CD4-positive, CD25-positive, alpha-beta regulatory T cell (primary cell): Measurements from ENCODE around the gene C15orf39. TPM values are rescaled to one million over a fixed set of nuclear protein-coding genes. Genes with fewer than 3 reads are reported as not detected.
"Not testable (repeated sequence)": the region's sequence is repeated elsewhere in the genome, so short reads cannot be mapped to it uniquely, and the experiment has no call there.

Experiments
- ATAC-seq, 2 donors: fragments of 150-1000 bp; cut with Tn5 transposase; one replicate each; pipeline ENCODE4 v1.10.0; 2021; ENCODE audit warnings: low read depth in 2 of 2, moderate number of reproducible peaks in 2 of 2, moderate library complexity in 1 of 2
- DNase-seq, 3 donors: peaks; one replicate each; pipeline versions ENCODE4 v3.0.0 to v3.0.0-alpha.2; 2012 to 2022; ENCODE audit warnings: mixed read lengths in 1 of 3
- H3K27ac ChIP-seq: one replicate; pipeline ENCODE4 v1.7.0; 2013; ENCODE audit warnings: mild to moderate bottlenecking, low read length; ENCODE audit not compliant: insufficient read depth, poor library complexity, severe bottlenecking
- H3K27me3 ChIP-seq: one replicate; pipeline ENCODE4 v1.7.0; 2013; ENCODE audit warnings: low read length; ENCODE audit not compliant: control insufficient read depth, insufficient read depth
- H3K36me3 ChIP-seq: one replicate; pipeline ENCODE4 v1.7.0; 2013; ENCODE audit warnings: mild to moderate bottlenecking, low read length, moderate library complexity; ENCODE audit not compliant: control insufficient read depth, insufficient read depth
- H3K4me1 ChIP-seq: 2 replicates; pipeline ENCODE4 v1.7.0; 2013; ENCODE audit warnings: mild to moderate bottlenecking, low read length; ENCODE audit not compliant: insufficient read depth, control insufficient read depth, poor library complexity, severe bottlenecking
- H3K4me3 ChIP-seq: one replicate; pipeline ENCODE4 v1.7.0; 2013; ENCODE audit warnings: low read depth, mild to moderate bottlenecking, low read length, moderate library complexity
- H3K9me3 ChIP-seq, 2 experiments: 1 replicate in 1 of 2; 2 replicates in 1 of 2; pipeline ENCODE4 v1.7.0; 2013; ENCODE audit warnings: low read length in 2 of 2, mild to moderate bottlenecking in 1 of 2, moderate library complexity in 1 of 2; ENCODE audit not compliant: control insufficient read depth in 2 of 2
- H3K27ac Mint-ChIP-seq, 3 donors: one replicate each; pipeline ENCODE4 v1.8.0; 2020 to 2022; ENCODE audit warnings: mild to moderate bottlenecking in 3 of 3, mixed read lengths in 3 of 3, moderate library complexity in 2 of 3
- H3K27me3 Mint-ChIP-seq: one replicate; pipeline ENCODE4 v1.8.0; 2022; ENCODE audit warnings: mild to moderate bottlenecking, mixed read lengths
- H3K36me3 Mint-ChIP-seq: one replicate; pipeline ENCODE4 v1.8.0; 2020; ENCODE audit warnings: mixed read lengths
- H3K4me1 Mint-ChIP-seq, 4 donors: one replicate each; pipeline ENCODE4 v1.8.0; 2020 to 2022; ENCODE audit warnings: mixed read lengths in 4 of 4, mild to moderate bottlenecking in 1 of 4
- H3K4me3 Mint-ChIP-seq, 4 donors: one replicate each; pipeline ENCODE4 v1.8.0; 2020 to 2022; ENCODE audit warnings: mild to moderate bottlenecking in 4 of 4, mixed read lengths in 4 of 4, moderate library complexity in 3 of 4
- H3K9me3 Mint-ChIP-seq, 7 donors: one replicate each; pipeline ENCODE4 v1.8.0; 2020 to 2022; ENCODE audit warnings: mixed read lengths in 7 of 7, mild to moderate bottlenecking in 3 of 7, moderate library complexity in 2 of 7
- polyA plus RNA-seq, 4 donors: library from polyadenylated mRNA; unstranded; fragments of 300-500 nt; fragmentation: Illumina TruSeq; gene quantifications; one replicate each; pipeline ENCODE4 v1.2.3, GENCODE V29; 2021
- total RNA-seq: library from RNA; stranded (reverse); gene quantifications from one replicate; pipeline ENCODE4 v1.2.3, GENCODE V29; 2022

C15orf39 gene
- total and polyA plus RNA-seq, 5 donors from 2014 or later = 1.2 to 19.5 (median 2.1) TPM

GRCh38 chr15:75219507-75219929, 17.8 kb downstream of the C15orf39 start:
- not testable (repeated sequence) for DNase-seq, H3K4me1 ChIP-seq, H3K9me3 Mint-ChIP-seq, H3K36me3 Mint-ChIP-seq, ATAC-seq, H3K9me3 ChIP-seq, H3K4me3 Mint-ChIP-seq, H3K36me3 ChIP-seq, H3K27me3 Mint-ChIP-seq, H3K4me1 Mint-ChIP-seq, H3K4me3 ChIP-seq, H3K27ac ChIP-seq, H3K27me3 ChIP-seq
- H3K27ac Mint-ChIP-seq = peak overlapping the region in 1 of 3 donors; percentile 25

GRCh38 chr15:75223688-75224087, 22.0 kb downstream of the C15orf39 start:
- H3K9me3 ChIP-seq = no peaks in the 10 kb centered on the region
- Mint-ChIP-seq H3K27ac (no peak overlapping the region), H3K4me3 (no peak overlapping the region), H3K27me3 (peaks cover 4% of the 10 kb centered on the region), H3K4me1 (no peaks in the 10 kb centered on the region), H3K9me3 (no peaks in the 10 kb centered on the region), H3K36me3 (no peaks in the 10 kb centered on the region)
- H3K36me3 ChIP-seq = no peaks in the 10 kb centered on the region
- no peak for ATAC-seq
- DNase-seq = no peak
- no peak overlapping the region for H3K27ac ChIP-seq
- H3K4me3 ChIP-seq = no peak overlapping the region
- H3K27me3 ChIP-seq = no peaks in the 10 kb centered on the region
- H3K4me1 ChIP-seq = no peaks in the 10 kb centered on the region

DNA sequence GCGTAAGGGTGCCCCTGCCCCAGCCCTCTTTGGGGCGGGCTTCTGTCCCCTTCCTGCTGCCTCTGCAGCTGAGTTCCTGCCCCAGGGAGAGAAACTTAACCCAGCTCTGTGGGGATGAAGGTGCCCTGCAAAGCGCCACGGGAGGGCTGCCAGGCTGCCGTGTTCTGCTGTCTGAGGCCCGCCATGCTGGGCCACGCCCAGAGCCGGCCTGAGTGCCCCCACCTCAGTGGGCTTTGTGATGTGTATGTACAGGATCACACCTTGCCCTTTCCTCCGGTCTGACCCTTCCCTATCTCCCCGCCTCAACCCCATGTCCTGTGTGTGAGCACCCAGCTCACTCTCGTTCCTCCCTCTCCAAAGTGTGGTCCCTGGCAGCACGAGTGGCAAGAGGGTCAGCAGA, 22.6 kb downstream of the C15orf39 start:
- Mint-ChIP-seq H3K9me3 (no peaks in the 10 kb centered on the region), H3K4me3 (peak overlapping the region in 1 of 4 donors; percentile 76), H3K27ac (peak overlapping the region in 1 of 3 donors; percentile 49), H3K36me3 (no peaks in the 10 kb centered on the region), H3K27me3 (peaks cover 4% of the 10 kb centered on the region), H3K4me1 (no peaks in the 10 kb centered on the region)
- ATAC-seq (no peak), DNase-seq (no peak)
- Histone ChIP-seq H3K4me3 (no peak overlapping the region), H3K36me3 (no peaks in the 10 kb centered on the region), H3K27me3 (no peaks in the 10 kb centered on the region), H3K4me1 (no peaks in the 10 kb centered on the region), H3K27ac (no peak overlapping the region), H3K9me3 (no peaks in the 10 kb centered on the region)

DNA sequence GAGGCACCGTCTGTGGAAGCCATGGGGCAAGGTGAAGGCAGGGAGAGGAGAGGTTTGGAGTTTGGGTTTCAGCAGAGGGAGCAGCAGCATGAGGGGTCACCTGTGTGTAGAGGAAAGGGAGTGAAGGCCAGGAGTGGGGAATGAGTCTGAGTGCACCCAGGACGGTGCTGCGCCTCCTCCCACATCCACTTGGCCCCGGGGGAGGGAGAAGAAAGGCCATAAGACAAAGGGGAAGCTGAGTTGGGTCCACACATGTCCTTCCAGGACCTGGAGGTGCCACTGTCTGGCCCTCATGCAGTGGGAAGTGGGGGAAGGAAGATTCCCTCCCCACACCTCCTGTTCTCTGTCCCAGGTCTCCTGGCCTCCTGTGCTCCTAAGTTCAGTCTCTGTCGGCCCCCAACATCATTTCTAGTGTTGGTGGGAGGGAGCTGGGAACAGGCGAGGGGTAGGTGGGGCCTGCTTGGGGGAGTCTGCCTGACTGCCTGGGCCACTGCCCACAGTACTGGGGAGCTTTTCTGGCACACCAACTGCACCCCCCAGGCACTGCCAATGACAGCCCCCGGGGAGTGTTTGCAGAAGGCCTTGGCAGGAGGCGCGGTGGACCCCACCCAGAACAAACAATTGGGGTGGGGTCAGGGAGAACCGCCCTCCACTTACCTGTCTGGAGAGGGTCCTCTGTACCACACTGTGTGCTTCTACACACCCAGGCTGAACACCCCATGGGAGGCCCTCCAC, 23.6 kb downstream of the C15orf39 start:
- DNase-seq, H3K9me3 Mint-ChIP-seq, H3K4me1 ChIP-seq, H3K4me1 Mint-ChIP-seq, H3K4me3 Mint-ChIP-seq, H3K27ac ChIP-seq, H3K9me3 ChIP-seq, H3K36me3 Mint-ChIP-seq, H3K27me3 ChIP-seq, ATAC-seq, H3K27ac Mint-ChIP-seq, H3K4me3 ChIP-seq, H3K27me3 Mint-ChIP-seq, H3K36me3 ChIP-seq: not testable (repeated sequence)

- no peak overlapping the region for H3K27ac Mint-ChIP-seq
- ATAC-seq = no peak
- no peak for DNase-seq
- H3K27ac ChIP-seq = no peak overlapping the region
- no peaks in the 10 kb centered on the region for H3K9me3 Mint-ChIP-seq
- H3K4me3 ChIP-seq = no peak overlapping the region
- no peaks in the 10 kb centered on the region for H3K9me3 ChIP-seq
- H3K27me3 ChIP-seq = no peaks in the 10 kb centered on the region
- no peaks in the 10 kb centered on the region for H3K36me3 Mint-ChIP-seq
- no peaks in the 10 kb centered on the region for H3K36me3 ChIP-seq
- H3K27me3 Mint-ChIP-seq = peaks cover 4% of the 10 kb centered on the region
- H3K4me1 ChIP-seq = no peaks in the 10 kb centered on the region
- H3K4me3 Mint-ChIP-seq = no peak overlapping the region
- H3K4me1 Mint-ChIP-seq = no peaks in the 10 kb centered on the region
Measured at GRCh38 chr15:75225951-75226732, 24.5 kb downstream of the C15orf39 start.

GRCh38 chr15:75227112-75227511, 25.4 kb downstream of the C15orf39 start:
- not testable (repeated sequence) for ATAC-seq, H3K27me3 Mint-ChIP-seq, H3K36me3 Mint-ChIP-seq, H3K9me3 ChIP-seq, H3K9me3 Mint-ChIP-seq, H3K36me3 ChIP-seq, H3K4me1 ChIP-seq, DNase-seq, H3K4me1 Mint-ChIP-seq, H3K27me3 ChIP-seq, H3K4me3 ChIP-seq, H3K27ac Mint-ChIP-seq, H3K4me3 Mint-ChIP-seq, H3K27ac ChIP-seq

GRCh38 chr15:75227663-75228280, 26.1 kb downstream of the C15orf39 start:
- no peaks in the 10 kb centered on the region for H3K4me1 Mint-ChIP-seq
- peaks cover 11% of the 10 kb centered on the region for H3K27me3 Mint-ChIP-seq
- H3K36me3 Mint-ChIP-seq = no peaks in the 10 kb centered on the region
- Histone ChIP-seq H3K27ac (no peak overlapping the region), H3K4me3 (no peak overlapping the region), H3K36me3 (no peaks in the 10 kb centered on the region), H3K9me3 (no peaks in the 10 kb centered on the region), H3K27me3 (no peaks in the 10 kb centered on the region), H3K4me1 (no peaks in the 10 kb centered on the region)
- DNase-seq (no peak), ATAC-seq (no peak)
- no peak overlapping the region for H3K4me3 Mint-ChIP-seq
- H3K27ac Mint-ChIP-seq = no peak overlapping the region
- no peaks in the 10 kb centered on the region for H3K9me3 Mint-ChIP-seq
